ENCODE measurements around the gene PREX1. TPM values are rescaled to one million over a fixed set of nuclear protein-coding genes. Genes with fewer than 3 reads are reported as not detected.

The PREX1 gene
- total and polyA plus RNA-seq, 2 donors from 2014 or later, result 8.5 to 38.2 TPM

DNA sequence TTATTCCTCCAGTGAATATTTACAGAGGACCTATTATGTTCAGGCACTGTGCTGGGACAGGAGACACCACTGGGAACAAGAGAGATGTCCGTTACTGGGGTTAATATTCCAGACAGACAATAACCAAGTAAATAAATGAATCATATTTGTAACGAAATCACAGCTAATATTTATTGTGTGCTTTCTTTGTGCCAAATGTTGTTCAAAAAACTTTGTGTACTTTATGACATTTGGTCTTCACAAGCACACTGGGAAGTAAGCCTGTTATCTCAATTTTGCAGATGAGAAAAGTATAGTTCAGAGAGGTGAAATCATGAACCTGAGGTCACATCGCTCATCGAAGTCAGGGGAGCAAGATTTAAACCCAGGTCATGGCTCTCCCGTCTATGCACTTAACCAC, 36.5 kb upstream of the PREX1 start:
- Histone ChIP-seq H3K4me3 (ENCODE audit: low read length in 3 of 3) (no peak overlapping the region), H3K4me1 (ENCODE audit: control insufficient read depth in 2 of 3, insufficient read depth in 2 of 3, low read depth in 1 of 3, low read length in 3 of 3) (no peaks in the 10 kb centered on the region), H3K27me3 (ENCODE audit: control insufficient read depth, insufficient read depth, low read length) (no peaks in the 10 kb centered on the region), H3K27ac (ENCODE audit: low read depth in 2 of 2, low read length in 2 of 2) (no peak overlapping the region), H3K9ac (ENCODE audit: low read length in 3 of 3) (no peak overlapping the region), H3K36me3 (ENCODE audit: control insufficient read depth in 2 of 3, insufficient read depth in 3 of 3, low read length in 3 of 3) (no peaks in the 10 kb centered on the region), H3K9me3 (ENCODE audit: control insufficient read depth in 2 of 3, insufficient read depth in 1 of 3, low read length in 3 of 3) (no peaks in the 10 kb centered on the region)
- DNase-seq (no peak), FAIRE-seq (no peak)
- TF ChIP-seq, protein P1, sequence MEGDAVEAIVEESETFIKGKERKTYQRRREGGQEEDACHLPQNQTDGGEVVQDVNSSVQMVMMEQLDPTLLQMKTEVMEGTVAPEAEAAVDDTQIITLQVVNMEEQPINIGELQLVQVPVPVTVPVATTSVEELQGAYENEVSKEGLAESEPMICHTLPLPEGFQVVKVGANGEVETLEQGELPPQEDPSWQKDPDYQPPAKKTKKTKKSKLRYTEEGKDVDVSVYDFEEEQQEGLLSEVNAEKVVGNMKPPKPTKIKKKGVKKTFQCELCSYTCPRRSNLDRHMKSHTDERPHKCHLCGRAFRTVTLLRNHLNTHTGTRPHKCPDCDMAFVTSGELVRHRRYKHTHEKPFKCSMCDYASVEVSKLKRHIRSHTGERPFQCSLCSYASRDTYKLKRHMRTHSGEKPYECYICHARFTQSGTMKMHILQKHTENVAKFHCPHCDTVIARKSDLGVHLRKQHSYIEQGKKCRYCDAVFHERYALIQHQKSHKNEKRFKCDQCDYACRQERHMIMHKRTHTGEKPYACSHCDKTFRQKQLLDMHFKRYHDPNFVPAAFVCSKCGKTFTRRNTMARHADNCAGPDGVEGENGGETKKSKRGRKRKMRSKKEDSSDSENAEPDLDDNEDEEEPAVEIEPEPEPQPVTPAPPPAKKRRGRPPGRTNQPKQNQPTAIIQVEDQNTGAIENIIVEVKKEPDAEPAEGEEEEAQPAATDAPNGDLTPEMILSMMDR (IDR thresholded peaks at IDR 0.05; ENCODE audit: borderline replicate concordance, extremely low read depth, insufficient read depth), result no peak
- intact Hi-C loops (cut with DNase I), result no loop called here

DNA sequence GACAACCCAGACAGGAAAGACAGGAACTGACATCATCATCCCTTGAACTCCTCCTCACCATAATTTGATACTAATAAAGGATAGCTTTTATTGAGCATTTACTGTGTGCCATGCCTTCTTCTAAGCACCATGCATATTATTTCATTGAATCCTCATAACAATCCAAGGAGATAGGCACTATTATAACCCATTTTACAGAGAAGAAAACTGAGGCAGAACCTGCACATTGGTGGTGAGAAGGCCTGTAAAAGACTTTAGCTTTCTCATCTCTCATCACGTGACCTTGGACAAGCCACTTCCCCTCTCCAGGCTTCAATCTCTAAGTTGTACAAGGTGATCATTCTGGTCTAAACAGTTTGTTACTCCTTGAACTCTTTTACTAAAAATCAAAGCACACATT, 34.5 kb upstream of the PREX1 start:
- Histone ChIP-seq H3K9me3 (ENCODE audit: control insufficient read depth in 2 of 3, insufficient read depth in 1 of 3, low read length in 3 of 3) (no peaks in the 10 kb centered on the region), H3K36me3 (ENCODE audit: control insufficient read depth in 2 of 3, insufficient read depth in 3 of 3, low read length in 3 of 3) (no peaks in the 10 kb centered on the region), H3K27me3 (ENCODE audit: control insufficient read depth, insufficient read depth, low read length) (no peaks in the 10 kb centered on the region), H3K27ac (ENCODE audit: low read depth in 2 of 2, low read length in 2 of 2) (no peak overlapping the region), H3K4me1 (ENCODE audit: control insufficient read depth in 2 of 3, insufficient read depth in 2 of 3, low read depth in 1 of 3, low read length in 3 of 3) (no peaks in the 10 kb centered on the region), H3K9ac (ENCODE audit: low read length in 3 of 3) (no peak overlapping the region), H3K4me3 (ENCODE audit: low read length in 3 of 3) (no peak overlapping the region)
- FAIRE-seq, result no peak
- TF ChIP-seq, protein P1 (IDR thresholded peaks at IDR 0.05; ENCODE audit: borderline replicate concordance, extremely low read depth, insufficient read depth), result no peak
- DNase-seq, result no peak
- intact Hi-C loops (cut with DNase I), result no loop called here

GRCh38 chr20:48861444-48861843, 33.6 kb upstream of the PREX1 start:
- intact Hi-C loops (cut with DNase I), result no loop called here
- no peaks in the 10 kb centered on the region for H3K27me3 ChIP-seq (ENCODE audit: control insufficient read depth, insufficient read depth, low read length)
- DNase-seq (no peak), FAIRE-seq (no peak)
- no peaks in the 10 kb centered on the region for H3K36me3 ChIP-seq (ENCODE audit: control insufficient read depth in 2 of 3, insufficient read depth in 3 of 3, low read length in 3 of 3)
- no peak overlapping the region for H3K4me3 ChIP-seq (ENCODE audit: low read length in 3 of 3)
- no peaks in the 10 kb centered on the region for H3K4me1 ChIP-seq (ENCODE audit: control insufficient read depth in 2 of 3, insufficient read depth in 2 of 3, low read depth in 1 of 3, low read length in 3 of 3)
- H3K9me3 ChIP-seq (ENCODE audit: control insufficient read depth in 2 of 3, insufficient read depth in 1 of 3, low read length in 3 of 3), result no peaks in the 10 kb centered on the region
- no peak overlapping the region for H3K9ac ChIP-seq (ENCODE audit: low read length in 3 of 3)
- H3K27ac ChIP-seq (ENCODE audit: low read depth in 2 of 2, low read length in 2 of 2), result no peak overlapping the region
- TF ChIP-seq, protein P1 (IDR thresholded peaks at IDR 0.05; ENCODE audit: borderline replicate concordance, extremely low read depth, insufficient read depth), result no peak

Measured in kidney (tissue), 14 donors.